Measurements from ENCODE around the gene JAKMIP3.
A peak's percentile ranks its signal among the peaks of the same experiment; 100 is the strongest.

JAKMIP3 gene

GRCh38 chr10:132110713-132111112 is 45.0 kb downstream of the JAKMIP3 start:
- TF ChIP-seq CTCF (conservative IDR thresholded peaks at IDR 0.05): no peak
- H3K27ac ChIP-seq: no peak overlapping the region

- H3K27ac ChIP-seq: no peak overlapping the region
- TF ChIP-seq CTCF (conservative IDR thresholded peaks at IDR 0.05): no peak
These were observed 45.5 kb downstream of the JAKMIP3 start for GRCh38 chr10:132111121-132111731.

GRCh38 chr10:132111871-132112341 is 46.2 kb downstream of the JAKMIP3 start:
- TF ChIP-seq CTCF (conservative IDR thresholded peaks at IDR 0.05): no peak
- H3K27ac ChIP-seq: no peak overlapping the region

- no peak for TF ChIP-seq CTCF (conservative IDR thresholded peaks at IDR 0.05)
- peak overlapping the region; percentile 49; the same call in 1 of the 2 replicates for H3K27ac ChIP-seq
These were observed 46.9 kb downstream of the JAKMIP3 start for GRCh38 chr10:132112611-132113010.

- peak overlapping the region; percentile 49 for H3K27ac ChIP-seq
- no peak for TF ChIP-seq CTCF (conservative IDR thresholded peaks at IDR 0.05)
These were observed 47.5 kb downstream of the JAKMIP3 start for GRCh38 chr10:132113206-132113605.

- TF ChIP-seq CTCF (conservative IDR thresholded peaks at IDR 0.05): no peak
- peak overlapping the region; percentile 49 for H3K27ac ChIP-seq
These were observed 48.1 kb downstream of the JAKMIP3 start for GRCh38 chr10:132113766-132114365.

GRCh38 chr10:132114953-132115520 is 49.3 kb downstream of the JAKMIP3 start:
- no peak for TF ChIP-seq CTCF (conservative IDR thresholded peaks at IDR 0.05)

More at GRCh38 chr10:132114953-132115520, 49.3 kb downstream of the JAKMIP3 start:
- no peak overlapping the region for H3K27ac ChIP-seq
